Hepatocyte (in vitro differentiated cells): ENCODE results near the gene MIGA2.

Experiments
- CTCF ChIP-seq: fragments of 200-600 bp; sonication (generic); IDR thresholded peaks from 2 replicates; pipeline ENCODE4 v1.5.1; 2016; ENCODE audit warnings: antibody characterized with exemption, mild to moderate bottlenecking; ENCODE audit not compliant: poor library complexity
- EZH2 ChIP-seq: fragments of 200-600 bp; sonication (generic); IDR thresholded peaks from 2 replicates; pipeline ENCODE4 v1.6.1; 2016; ENCODE audit warnings: antibody characterized with exemption, mild to moderate bottlenecking, borderline replicate concordance
- EZH2phosphoT487 ChIP-seq: fragments of 200-600 bp; sonication (generic); IDR thresholded peaks from one replicate; pipeline ENCODE4 v1.6.1; 2018; ENCODE audit warnings: antibody characterized with exemption, mild to moderate bottlenecking, low read depth, moderate library complexity; ENCODE audit not compliant: unreplicated experiment, severe bottlenecking

- TF ChIP-seq CTCF (no peak), EZH2phosphoT487 (no peak), EZH2 (no peak)
These were observed 36.7 kb upstream of the MIGA2 start for GRCh38 chr9:128999581-129000206.
